H7 (cell line): ENCODE measurements around the gene COA1. TPM values are rescaled to one million over a fixed set of nuclear protein-coding genes. Genes with fewer than 3 reads are reported as not detected.

Source experiments
- DNase-seq: peaks from one replicate; pipeline ENCODE4 v3.0.0; 2012
- H3K27me3 ChIP-seq: 2 replicates; pipeline ENCODE4 v1.6.0; 2011; ENCODE audit warnings: mild to moderate bottlenecking, low read length; ENCODE audit not compliant: control insufficient read depth, insufficient read depth
- H3K36me3 ChIP-seq: replicated peaks from 2 replicates; pipeline ENCODE4 v1.5.1; 2011; ENCODE audit warnings: low read length; ENCODE audit not compliant: control insufficient read depth, insufficient read depth
- H3K4me3 ChIP-seq: 2 replicates; pipeline ENCODE4 v1.5.1; 2011; ENCODE audit warnings: low read depth, mild to moderate bottlenecking, control low read depth, low read length, moderate library complexity; ENCODE audit not compliant: insufficient read depth
- total RNA-seq: library from RNA; depleted of rRNA; stranded (reverse); fragments of >200 nt; shearing (Covaris generic); gene quantifications from 2 replicates; pipeline ENCODE4 v1.2.3, GENCODE V29; 2014

COA1 gene
- total RNA-seq, 1 experiment from 2014 or later = 120 TPM

DNA sequence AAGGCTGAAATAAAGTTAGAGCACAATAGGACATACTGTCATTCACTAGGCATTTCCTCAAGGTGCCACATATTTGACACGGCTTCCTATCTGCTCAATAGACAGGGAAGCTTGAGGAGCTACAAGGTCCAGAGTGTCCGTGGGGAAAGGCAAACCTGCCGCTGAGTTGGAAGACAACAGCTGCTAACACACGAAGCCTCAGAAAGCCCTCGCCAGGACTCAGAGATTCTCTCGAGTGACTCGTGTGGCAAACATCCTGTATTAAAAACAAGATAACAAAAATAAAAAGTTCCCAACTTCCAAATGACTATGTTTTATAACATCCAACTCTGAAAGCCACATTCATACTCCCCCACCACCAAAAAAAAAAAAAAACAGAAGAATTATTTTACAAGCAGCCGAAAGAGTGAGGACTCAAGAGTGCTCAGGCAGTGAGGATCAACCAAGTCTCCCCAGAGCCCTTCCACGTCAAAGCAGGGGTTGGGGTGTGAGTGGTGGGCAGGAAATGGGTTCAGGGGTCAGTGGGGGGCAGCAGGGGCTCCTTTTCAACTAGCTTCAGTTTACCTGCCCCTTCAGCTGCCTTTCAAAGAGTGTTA, 78.8 kb downstream of the COA1 start:
- no peak for DNase-seq
- no peak overlapping the region for H3K4me3 ChIP-seq

DNA sequence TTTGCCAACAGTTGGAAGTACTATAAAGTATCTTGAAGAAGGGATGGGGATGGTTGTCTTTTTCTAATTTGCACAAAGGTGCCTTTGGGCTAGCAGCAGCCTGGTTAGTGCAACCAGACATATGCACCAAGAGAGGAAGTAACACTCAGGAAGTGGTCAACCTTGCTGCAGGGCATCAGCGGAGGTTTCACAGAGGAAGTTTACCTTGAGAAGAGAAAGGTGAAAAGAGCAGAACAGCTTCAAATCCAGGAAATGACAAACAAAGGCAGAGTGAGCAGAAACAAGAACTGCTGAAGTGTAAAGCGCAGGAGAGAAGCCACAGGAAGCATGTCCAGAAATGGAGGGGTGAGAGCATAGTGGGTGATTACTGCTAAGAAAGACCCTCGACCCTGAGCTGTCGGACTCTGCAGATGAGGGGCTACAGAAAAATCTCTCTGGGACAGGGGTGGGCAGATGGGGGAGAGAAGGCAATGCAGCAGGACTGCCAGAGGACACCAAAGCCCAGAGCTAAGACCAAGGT, 79.5 kb downstream of the COA1 start:
- DNase-seq = no peak
- Histone ChIP-seq H3K27me3 (no peaks in the 10 kb centered on the region), H3K36me3 (peaks cover 2% of the 10 kb centered on the region), H3K4me3 (no peak overlapping the region)

More for the DNA sequence above, 78.8 kb downstream of the COA1 start:
- peaks cover 1% of the 10 kb centered on the region for H3K36me3 ChIP-seq
- H3K27me3 ChIP-seq = no peaks in the 10 kb centered on the region

DNA sequence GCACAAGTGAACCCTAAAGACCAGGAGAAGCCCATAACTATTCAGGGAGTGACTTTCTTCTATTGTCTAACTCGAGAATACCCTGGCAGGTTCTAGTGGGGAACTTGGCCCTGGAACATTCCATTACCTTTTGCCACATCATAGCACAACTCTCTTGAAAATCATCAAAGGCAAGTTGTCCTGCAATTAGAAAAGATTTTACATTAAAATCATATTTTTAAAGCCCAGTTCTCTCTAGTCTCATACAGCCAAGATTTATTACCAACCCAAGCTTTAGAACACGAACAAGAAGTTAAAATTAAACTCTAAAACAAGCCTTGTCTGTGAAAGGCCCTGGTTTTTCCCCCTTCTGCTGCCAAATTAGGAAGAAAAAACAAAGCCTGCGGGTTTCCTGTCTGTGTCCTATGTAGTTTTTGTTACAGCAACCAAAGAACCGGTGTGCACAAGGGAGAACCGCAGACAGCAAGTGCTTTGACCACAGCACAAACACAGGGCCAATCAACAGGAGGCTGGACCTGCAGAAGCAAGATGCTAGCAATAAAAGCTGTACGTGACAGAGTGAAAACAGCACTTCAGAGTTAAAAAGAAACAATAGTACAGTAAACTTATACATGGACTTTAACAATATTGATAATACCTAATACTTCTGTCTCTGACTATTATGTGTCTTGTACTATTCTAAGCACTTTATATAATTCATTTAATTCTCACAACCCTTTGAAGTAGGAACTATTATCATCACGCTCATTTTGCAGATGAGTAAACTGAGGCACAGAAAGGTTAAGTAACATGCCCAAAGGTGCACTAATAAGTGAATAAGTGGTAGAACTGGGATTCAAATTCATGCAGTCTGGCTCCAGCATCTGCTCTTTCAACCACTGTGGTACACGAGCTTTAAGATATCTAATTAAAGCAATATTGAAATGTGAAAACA, 80.6 kb downstream of the COA1 start:
- H3K36me3 ChIP-seq = peaks cover 6% of the 10 kb centered on the region
- no peaks in the 10 kb centered on the region for H3K27me3 ChIP-seq
- H3K4me3 ChIP-seq = no peak overlapping the region
- no peak for DNase-seq

DNA sequence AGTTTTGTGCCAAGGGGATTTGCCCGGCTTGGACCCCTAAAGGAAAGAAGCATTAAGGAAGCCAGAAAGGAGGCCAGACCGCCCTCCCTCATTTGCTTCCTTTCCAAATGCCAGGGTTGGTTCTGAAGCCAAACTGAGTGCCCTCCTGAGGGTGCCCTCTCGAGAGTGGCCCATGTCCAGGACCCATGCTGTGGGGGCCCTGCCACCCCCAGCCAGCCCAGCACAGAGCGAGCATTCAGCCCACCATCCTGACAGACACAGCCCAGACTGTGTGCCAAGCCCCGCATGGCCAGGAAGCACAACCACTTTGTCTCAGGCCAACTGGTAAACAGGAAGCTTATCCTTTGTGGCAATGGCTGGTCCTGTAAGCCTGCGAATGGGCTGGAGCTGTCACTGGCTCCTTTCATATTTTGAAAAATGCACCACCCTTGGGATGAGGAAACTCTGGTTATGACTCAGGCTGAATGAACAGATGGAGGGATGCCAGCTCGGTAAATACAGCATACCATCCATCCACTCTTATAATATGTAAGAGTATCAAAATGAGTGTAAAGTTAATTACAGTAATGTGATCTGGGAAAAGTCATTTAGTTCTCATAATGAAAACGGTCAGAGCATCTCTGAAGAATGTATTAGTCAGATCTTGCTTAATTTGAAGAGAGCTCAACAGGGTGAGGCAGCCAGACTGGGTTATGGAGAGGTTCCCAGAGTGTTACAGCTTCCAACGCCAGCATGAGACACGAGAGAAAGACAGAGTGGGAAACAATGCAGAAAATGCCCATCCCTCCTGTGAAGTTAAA, 81.5 kb downstream of the COA1 start:
- Histone ChIP-seq H3K27me3 (no peaks in the 10 kb centered on the region), H3K36me3 (peaks cover 8% of the 10 kb centered on the region), H3K4me3 (no peak overlapping the region)
- DNase-seq = peak; percentile 28

DNA sequence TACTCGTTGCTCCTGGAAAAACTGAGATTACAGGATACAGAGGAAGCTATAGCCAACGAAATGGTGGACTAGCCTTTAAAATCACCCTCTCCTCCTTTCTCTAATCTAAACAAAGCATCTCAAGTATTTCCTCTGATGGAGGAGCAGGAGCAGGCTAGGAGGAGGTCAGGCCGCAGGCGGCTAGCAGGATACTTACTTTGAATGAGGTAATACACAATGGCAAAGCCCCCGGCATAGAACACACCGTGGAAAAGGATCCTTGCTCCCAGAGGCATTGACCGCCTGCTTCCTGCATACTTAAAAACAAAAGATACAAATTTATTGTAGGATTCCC, 82.0 kb downstream of the COA1 start:
- no peak overlapping the region for H3K4me3 ChIP-seq
- H3K36me3 ChIP-seq = peaks cover 8% of the 10 kb centered on the region
- H3K27me3 ChIP-seq = no peaks in the 10 kb centered on the region
- peak; percentile 61 for DNase-seq

DNA sequence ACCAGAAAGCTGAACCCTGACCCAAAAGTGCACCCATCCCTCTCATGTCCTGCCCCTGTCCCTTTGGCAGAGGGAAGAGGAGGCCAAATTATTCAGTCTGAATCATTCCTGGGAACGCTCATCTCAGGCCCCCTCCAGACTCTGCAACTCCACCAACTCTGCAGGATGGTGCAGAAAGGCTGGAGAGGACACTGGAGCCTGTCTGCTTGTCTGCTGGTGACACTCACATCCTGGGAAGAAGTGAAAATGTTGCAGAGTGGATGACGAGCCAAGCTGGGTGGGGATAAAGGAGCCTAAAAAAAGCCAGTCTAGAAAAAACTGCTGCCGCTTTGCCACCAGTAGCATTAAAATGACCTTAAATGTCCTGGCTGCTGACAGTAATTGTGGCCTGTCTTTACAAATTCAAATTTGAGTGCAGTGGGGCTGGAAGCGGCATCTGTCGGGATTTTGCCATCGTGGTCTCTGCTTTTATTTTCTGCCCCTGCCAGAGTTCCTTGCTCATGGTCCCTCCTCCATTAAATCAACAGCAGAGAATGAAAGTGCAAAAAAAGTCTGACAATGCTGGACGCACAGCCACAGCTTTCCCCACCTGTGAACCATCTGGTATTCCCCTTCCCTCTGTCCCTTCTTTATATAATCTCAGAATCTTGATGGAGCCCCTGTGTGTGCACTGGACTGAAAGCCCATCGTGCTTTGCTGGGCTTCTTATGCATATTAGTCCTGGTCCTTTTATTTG, 82.6 kb downstream of the COA1 start:
- peaks cover 8% of the 10 kb centered on the region for H3K36me3 ChIP-seq

DNA sequence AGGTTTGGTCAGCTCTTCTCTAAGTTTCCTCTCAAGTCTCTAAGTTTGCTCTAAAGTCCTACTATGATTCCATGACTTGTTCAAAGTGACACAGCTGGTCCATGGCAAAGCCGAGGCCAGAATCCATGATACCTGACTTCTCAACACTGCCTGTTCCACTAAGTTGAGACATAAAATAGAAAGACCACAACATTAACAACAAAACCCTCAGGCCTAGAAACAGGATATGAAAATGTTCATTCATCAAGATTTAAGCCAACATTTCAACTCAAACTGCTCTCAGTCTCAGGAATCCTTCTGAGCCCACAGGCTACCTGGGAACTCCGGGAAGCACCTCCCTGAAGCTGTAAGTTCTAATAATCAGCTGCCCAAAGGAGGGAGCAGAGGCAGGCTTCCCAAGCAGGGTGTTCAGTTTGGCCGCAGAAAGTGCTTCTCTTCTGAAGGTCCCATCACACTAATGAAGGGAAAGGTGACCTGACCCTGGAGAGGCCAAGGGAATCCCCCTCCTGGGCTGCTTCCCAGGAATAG, 83.6 kb downstream of the COA1 start:
- H3K4me3 ChIP-seq = no peak overlapping the region
- H3K36me3 ChIP-seq = peaks cover 8% of the 10 kb centered on the region
- no peak for DNase-seq
- H3K27me3 ChIP-seq = no peaks in the 10 kb centered on the region

More for the DNA sequence above, 82.6 kb downstream of the COA1 start:
- no peak overlapping the region for H3K4me3 ChIP-seq
- DNase-seq = no peak
- H3K27me3 ChIP-seq = no peaks in the 10 kb centered on the region

DNA sequence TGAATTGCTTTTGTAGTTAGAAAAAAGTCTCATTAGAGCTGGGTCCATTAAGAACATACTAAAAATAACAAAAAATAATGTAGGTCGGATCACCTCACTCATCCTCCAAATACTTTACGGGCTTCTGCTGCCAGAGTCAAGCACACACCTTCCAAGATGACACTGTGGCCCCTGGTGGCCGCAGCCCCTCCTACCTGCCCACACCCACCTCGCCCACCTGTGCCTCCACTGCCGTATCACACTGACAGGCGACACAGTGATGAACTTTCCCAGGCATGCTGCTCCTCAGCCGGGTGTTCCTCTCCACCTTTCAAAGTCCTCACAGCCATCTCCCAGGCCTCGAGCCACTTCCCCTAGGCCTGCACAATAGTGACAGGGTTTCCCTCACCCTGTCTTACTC, 85.5 kb downstream of the COA1 start:
- Histone ChIP-seq H3K27me3 (no peaks in the 10 kb centered on the region), H3K36me3 (peaks cover 16% of the 10 kb centered on the region), H3K4me3 (no peak overlapping the region)
- no peak for DNase-seq

DNA sequence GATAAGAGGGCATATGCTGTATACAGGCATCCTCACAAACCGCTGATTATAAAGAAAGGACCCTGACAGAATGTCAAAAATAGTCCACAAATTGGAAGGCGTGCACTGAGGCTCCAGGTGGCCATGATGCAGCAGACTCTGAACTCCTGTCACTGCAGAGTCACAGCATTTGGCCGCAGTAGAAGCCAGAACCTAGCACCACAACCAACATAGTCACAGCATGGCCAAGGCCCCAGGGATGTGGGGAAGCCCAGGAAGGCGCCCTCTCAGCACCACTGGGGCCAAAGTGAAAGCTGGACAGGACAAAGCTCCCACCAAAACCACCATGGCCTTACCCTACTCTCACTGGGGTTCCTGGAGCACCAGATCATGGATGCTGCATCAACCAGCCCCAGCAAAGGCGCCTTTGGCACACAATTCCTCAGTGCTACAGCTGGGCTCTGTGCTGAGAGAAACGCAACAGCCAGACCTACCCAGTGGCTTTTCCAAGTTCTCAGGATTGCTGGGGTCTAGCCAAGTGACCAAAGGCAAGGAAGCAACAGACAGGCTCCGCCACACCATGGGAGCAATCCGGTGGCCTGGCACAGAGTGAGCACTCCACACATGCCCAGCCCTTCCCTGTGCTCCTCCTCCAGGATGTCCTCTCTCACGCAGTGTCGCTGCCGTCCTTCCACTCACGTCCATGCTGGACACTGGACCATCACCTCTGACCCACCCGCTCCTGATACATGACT, 86.3 kb downstream of the COA1 start:
- H3K27me3 ChIP-seq = no peaks in the 10 kb centered on the region
- no peak for DNase-seq
- H3K36me3 ChIP-seq = peaks cover 14% of the 10 kb centered on the region
- H3K4me3 ChIP-seq = no peak overlapping the region

DNA sequence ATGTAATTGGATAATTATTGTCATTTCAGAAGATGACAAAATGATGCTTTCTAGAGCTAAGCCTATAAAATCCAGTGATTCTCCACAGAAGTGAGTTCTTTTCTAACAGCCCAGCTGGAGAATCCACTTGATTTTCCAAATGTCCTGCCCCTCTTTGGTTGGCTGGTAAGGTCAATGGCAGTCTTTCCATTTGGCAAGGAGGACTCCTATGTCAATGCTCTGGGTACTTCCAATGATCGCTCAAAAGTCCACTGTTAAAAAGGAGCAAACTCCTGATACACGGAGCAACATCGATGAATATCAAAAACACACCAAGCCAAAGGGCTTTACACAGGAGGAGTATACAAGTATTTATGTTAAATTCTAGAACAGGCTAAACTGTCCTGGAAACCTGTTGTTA, 88.6 kb downstream of the COA1 start:
- peaks cover 22% of the 10 kb centered on the region for H3K36me3 ChIP-seq
- no peak for DNase-seq
- no peak overlapping the region for H3K4me3 ChIP-seq
- no peaks in the 10 kb centered on the region for H3K27me3 ChIP-seq

DNA sequence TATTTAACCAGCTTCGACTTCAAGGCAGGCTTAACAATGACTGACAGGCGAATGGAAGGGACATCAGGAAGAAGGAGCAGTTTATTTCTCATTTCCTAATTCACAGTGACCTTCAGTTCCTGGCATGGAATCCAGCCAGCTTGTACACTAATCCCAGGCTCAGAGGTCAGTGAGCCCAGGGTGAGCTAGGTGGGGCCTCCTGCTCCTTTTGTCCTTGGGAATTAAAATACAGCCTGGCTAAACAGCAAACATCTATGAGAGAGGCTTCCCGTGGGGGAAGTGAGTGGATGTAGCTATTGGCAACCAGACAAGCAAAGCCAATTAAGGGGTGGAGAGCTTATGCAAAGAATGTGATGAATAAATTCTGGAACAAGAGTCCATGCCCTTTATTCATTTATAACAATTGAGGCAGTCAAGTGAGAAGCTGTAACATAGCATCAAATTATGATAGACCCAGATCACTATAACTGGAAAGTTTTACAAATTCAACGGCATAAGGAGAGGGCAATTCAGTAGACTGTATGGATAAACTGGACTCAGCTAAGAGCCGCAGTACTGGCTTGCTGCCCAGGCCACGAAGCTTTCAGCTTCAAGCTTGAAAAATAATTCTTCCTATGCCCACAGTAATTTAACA, 89.3 kb downstream of the COA1 start:
- Histone ChIP-seq H3K27me3 (no peaks in the 10 kb centered on the region), H3K4me3 (no peak overlapping the region), H3K36me3 (peaks cover 24% of the 10 kb centered on the region)
- no peak for DNase-seq

DNA sequence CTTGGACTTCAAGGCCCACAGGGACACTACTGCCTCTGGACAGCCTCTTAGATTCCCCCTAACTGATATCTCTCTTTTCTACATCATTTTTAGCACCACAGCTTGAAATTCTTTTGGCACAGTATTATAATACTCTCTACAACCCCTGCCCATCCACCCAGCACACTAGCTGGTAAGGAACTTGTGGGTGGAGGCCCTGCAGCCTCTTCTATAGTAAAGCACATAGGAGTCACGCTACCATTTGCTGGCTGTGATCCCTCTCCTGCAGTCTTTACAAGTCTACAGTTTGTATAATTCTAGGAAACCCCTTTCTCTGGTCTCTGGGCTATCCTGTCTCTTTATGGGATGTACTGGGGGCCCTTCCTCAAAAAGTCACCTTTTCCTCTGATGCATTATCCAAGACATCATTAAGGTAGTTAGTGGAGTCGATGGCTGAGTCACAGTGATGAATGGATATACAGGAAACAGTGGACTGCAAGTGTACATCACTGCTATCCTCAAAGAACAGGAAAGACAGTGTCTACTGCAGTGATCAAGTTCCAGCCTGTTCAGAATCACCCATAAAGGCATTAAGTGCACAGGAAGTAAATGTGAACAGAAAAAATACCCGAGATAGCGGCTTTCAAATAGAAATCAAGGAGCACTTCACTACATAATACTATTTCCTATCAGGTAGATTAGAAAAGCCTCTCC, 92.1 kb downstream of the COA1 start:
- no peaks in the 10 kb centered on the region for H3K27me3 ChIP-seq
- H3K36me3 ChIP-seq = peaks cover 26% of the 10 kb centered on the region
- no peak overlapping the region for H3K4me3 ChIP-seq
- DNase-seq = no peak

DNA sequence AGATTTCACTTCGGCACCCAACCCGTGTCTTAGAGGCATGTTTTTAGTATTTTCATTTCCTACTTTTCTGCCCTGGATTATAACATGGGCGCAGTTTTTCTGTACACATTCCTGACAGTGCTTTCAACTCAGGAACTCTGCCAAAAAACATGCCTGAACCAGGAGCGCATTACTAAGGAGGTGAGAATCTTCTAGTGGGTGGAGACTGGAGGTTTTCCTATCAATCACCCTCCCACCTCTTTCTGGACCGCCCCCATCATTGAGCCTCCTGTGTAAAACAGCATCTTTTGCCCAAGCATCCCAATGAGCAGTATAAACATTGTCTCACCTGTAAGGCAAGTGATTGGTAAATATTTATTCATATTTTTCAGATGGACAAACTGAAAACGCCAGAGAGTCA, 93.2 kb downstream of the COA1 start:
- peaks cover 26% of the 10 kb centered on the region for H3K36me3 ChIP-seq
- DNase-seq = no peak
- no peak overlapping the region for H3K4me3 ChIP-seq
- no peaks in the 10 kb centered on the region for H3K27me3 ChIP-seq
